CD4-positive, alpha-beta T cell treated with Interferon gamma for 1 hour (primary cell): ENCODE data around the gene AP1G1.
"Not testable (repeated sequence)": the region's sequence is repeated elsewhere in the genome, so short reads cannot be mapped to it uniquely, and the experiment has no call there.

ENCODE experiments used
- DNase-seq: peaks from one replicate; pipeline ENCODE4 v3.0.0-alpha.2; 2020

The AP1G1 gene

GRCh38 chr16:71693164-71693563 is 115.5 kb downstream of the AP1G1 start:
- no peak for DNase-seq

- no peak for DNase-seq
Measured at GRCh38 chr16:71689901-71690300, 118.7 kb downstream of the AP1G1 start.

GRCh38 chr16:71687861-71688260 is 120.8 kb downstream of the AP1G1 start:
- DNase-seq: no peak

GRCh38 chr16:71684280-71684679 is 124.4 kb downstream of the AP1G1 start:
- not testable (repeated sequence) for DNase-seq

- no peak for DNase-seq
Measured at GRCh38 chr16:71681360-71681759, 127.3 kb downstream of the AP1G1 start.
